Measurements from ENCODE around the gene ASTN2.

ASTN2 gene

GRCh38 chr9:116387934-116388698 is 1026.7 kb downstream of the ASTN2 start:
- no peak for DNase-seq

DNA sequence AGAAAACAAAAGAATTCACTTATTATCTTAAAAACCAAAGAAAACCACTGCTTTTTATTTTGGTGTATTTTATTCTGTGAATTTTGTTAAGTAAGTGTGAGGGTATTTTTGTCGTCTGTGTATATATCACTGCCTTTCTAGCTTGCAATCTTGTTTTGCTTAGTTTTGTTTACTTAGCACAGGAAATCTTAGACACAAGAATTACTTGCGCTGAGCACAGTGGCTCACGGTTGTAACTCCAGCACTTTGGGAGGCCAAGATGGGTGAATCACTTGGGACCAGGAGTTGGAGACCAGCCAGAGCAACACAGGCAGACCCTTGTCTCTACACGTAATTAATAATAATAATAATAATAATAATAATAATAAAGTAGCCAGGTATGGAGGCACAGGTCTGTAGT is 1030.9 kb downstream of the ASTN2 start:
- DNase-seq: no peak

GRCh38 chr9:116383133-116383532 is 1031.7 kb downstream of the ASTN2 start:
- no peak for DNase-seq

DNA sequence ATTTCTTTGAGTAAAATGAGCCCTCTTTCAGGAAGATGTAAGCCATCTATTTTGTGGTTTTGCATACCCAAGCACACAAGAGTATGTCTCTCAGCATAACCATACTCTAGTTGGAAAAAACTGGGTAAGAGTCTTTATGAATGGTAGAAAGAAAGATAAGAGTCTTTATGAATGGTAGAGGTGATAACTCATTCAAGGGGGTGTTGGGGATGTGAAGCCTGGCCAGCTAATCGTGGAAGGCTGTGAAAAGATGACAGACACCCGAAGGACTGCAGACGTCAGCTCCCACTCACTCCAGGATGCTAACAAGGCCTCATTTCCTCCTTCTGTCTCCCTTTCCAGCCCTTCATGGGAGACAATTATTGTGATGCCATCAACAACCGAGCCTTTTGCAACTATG is 1032.8 kb downstream of the ASTN2 start:
- no peak for DNase-seq

DNA sequence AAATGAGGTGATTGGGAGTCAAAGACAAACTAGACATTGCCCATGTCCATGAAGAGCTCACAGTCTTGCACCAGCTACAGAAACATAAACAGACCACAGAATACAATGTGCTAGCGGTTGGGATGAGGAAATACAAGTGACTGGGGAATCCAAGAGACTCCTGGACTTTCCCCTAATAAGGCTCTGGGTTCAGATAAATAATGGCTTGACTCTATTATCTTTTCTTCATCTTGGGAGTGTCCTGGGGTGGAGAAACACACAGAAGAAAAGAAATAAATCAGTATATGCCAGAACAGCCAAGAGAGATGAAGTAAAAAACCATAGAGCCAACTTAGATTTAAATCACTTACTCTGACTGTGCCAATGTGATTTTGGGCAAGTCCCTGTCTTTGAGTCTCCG is 1033.5 kb downstream of the ASTN2 start:
- no peak for DNase-seq

DNA sequence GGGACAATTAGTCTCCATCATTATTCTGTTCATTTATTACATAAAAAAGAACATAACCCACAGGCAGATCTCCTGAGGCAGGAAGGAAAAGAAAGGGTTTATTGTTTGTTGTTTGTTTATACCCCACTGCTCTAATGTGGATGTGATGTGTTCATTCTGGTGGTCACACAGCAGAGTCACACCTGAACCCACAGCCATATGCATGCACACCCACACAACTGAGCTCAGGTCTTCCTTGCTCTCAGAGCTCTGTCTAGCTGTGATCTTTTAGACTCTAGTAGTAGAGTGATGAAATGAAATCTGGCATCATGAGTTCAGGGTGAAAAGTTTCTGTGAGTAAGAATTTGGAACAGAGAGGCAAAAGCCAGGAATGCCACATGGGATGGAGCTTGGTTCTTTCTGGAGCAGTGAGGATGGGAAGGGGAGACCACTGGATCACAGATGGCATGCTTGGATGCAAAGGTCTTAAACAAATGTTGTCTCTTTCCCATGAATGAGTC is 1034.3 kb downstream of the ASTN2 start:
- DNase-seq: no peak

GRCh38 chr9:116379821-116380220 is 1035.0 kb downstream of the ASTN2 start:
- DNase-seq: no peak

DNA sequence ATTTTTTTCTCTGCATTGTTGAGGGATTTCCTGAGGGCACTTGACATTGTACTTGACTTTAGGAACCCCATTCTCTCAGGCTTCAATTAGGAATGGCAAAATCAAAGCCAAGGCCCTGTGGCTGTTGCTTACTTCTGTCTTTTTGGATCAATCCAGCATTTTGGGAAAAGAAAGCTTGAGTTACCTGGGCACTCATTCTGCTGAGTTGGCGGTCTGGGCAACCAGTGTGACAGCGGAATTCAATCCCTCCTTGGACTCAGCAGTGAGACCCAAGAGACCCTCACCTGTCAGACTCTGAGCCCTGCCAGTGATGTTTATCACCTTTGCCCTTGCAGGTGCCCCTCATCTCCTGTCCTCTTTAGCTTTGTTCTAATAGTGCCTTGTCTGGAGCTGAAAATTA is 1036.0 kb downstream of the ASTN2 start:
- no peak for DNase-seq

- no peak for DNase-seq
These were observed 1037.6 kb downstream of the ASTN2 start for GRCh38 chr9:116377179-116377798.
